Endothelial cell (in vitro differentiated cells): Measurements from ENCODE around the gene MEA1. TPM values are rescaled to one million over a fixed set of nuclear protein-coding genes. Genes with fewer than 3 reads are reported as not detected.

Experiments used
- DNase-seq: peaks from one replicate; pipeline ENCODE4 v3.0.0; 2021; ENCODE audit warnings: low spot score
- H3K27ac Mint-ChIP-seq: one replicate; pipeline ENCODE4 v1.8.0; 2021; ENCODE audit warnings: mixed read lengths, inconsistent platforms; ENCODE audit not compliant: unreplicated experiment
- H3K27me3 Mint-ChIP-seq: one replicate; pipeline ENCODE4 v1.8.0; 2021; ENCODE audit warnings: mild to moderate bottlenecking, moderate library complexity, mixed read lengths, inconsistent platforms; ENCODE audit not compliant: unreplicated experiment
- H3K36me3 Mint-ChIP-seq: one replicate; pipeline ENCODE4 v1.8.0; 2021; ENCODE audit warnings: mild to moderate bottlenecking, low read depth, mixed read lengths, inconsistent platforms; ENCODE audit not compliant: unreplicated experiment
- H3K4me1 Mint-ChIP-seq: one replicate; pipeline ENCODE4 v1.8.0; 2021; ENCODE audit warnings: mild to moderate bottlenecking, mixed read lengths, inconsistent platforms; ENCODE audit not compliant: unreplicated experiment
- H3K4me3 Mint-ChIP-seq: one replicate; pipeline ENCODE4 v1.8.0; 2021; ENCODE audit warnings: mild to moderate bottlenecking, mixed read lengths, inconsistent platforms; ENCODE audit not compliant: unreplicated experiment
- H3K9me3 Mint-ChIP-seq: one replicate; pipeline ENCODE4 v1.8.0; 2021; ENCODE audit warnings: mixed read lengths, inconsistent platforms; ENCODE audit not compliant: unreplicated experiment
- total RNA-seq: library from RNA; stranded (reverse); fragmentation: NEBNext Ultra II Directional; extraction: Animal tissue kit (Norgen Biotek cat#: 25700); gene quantifications from one replicate; pipeline ENCODE4 v1.2.1, GENCODE V29; 2021; ENCODE audit not compliant: unreplicated experiment
- TF ChIP-seq, protein P1 (sequence below): fragments of 200-600 bp; sonication (generic); IDR thresholded peaks from one replicate; pipeline ENCODE4 v1.5.0; 2021; ENCODE audit warnings: antibody characterized with exemption; ENCODE audit not compliant: unreplicated experiment

Gene MEA1
- total RNA-seq, 1 donor from 2014 or later, result 61.0 TPM

DNA sequence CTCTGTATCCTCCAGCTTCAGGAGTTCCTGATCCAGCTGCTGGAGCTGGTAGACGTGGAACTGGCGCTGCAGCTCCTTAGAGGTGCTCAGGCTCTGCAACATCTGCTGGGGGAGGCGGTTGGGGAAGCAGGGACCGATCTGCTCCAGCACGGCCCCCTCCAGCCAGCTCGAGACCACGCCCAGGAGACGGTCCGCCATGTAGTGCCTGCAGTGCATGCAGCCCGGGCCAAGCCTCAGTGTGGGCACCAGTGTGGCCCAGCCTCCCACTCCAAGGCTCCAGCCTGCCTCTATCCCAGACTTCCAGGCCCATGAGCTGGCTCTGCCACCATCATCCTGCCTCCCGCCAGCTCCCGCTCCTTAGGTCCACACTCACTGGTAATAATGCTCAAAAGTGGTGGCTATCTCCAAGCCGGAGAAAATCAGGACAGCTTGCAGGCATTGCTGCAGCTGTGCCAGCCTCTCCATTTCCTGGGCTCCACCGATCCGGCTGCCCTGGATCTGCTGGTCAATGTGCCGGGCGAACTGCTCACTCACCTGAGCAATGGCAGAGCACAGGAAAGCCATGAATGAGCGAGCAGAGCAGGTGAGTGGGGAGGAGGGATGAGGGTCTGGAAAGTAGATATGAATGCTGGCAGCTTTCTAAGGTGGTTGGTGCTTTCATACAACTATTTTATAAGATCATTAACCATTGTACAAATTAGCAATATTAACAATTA, 27.0 kb upstream of the MEA1 start:
- Mint-ChIP-seq H3K4me3 (no peak overlapping the region), H3K9me3 (no peaks in the 10 kb centered on the region), H3K4me1 (no peaks in the 10 kb centered on the region), H3K27ac (no peak overlapping the region), H3K27me3 (peaks cover 5% of the 10 kb centered on the region), H3K36me3 (peaks cover 51% of the 10 kb centered on the region)
- TF ChIP-seq, protein P1, sequence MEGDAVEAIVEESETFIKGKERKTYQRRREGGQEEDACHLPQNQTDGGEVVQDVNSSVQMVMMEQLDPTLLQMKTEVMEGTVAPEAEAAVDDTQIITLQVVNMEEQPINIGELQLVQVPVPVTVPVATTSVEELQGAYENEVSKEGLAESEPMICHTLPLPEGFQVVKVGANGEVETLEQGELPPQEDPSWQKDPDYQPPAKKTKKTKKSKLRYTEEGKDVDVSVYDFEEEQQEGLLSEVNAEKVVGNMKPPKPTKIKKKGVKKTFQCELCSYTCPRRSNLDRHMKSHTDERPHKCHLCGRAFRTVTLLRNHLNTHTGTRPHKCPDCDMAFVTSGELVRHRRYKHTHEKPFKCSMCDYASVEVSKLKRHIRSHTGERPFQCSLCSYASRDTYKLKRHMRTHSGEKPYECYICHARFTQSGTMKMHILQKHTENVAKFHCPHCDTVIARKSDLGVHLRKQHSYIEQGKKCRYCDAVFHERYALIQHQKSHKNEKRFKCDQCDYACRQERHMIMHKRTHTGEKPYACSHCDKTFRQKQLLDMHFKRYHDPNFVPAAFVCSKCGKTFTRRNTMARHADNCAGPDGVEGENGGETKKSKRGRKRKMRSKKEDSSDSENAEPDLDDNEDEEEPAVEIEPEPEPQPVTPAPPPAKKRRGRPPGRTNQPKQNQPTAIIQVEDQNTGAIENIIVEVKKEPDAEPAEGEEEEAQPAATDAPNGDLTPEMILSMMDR, result no peak
- DNase-seq, result no peak

DNA sequence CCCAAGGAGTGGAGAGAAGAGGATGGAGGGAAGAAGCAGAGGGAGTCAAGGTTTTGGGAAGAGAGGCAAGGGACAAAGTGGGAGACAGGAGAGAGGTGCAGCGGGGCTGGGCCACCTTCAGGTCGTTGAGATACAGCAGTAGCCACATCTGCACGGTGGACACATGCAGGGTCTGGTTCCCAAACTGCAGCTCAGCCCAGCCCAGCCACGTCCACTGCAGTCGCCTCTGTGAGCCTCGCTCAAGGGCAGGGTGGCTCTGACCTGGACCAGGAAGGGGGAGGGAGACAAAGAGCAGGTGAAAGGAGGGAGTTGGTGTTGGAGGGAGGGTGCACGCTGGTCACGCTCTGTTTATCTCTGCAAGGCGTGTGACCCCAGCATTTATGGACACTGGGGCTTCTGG, 25.0 kb upstream of the MEA1 start:
- H3K4me1 Mint-ChIP-seq, result no peaks in the 10 kb centered on the region
- peaks cover 38% of the 10 kb centered on the region for H3K36me3 Mint-ChIP-seq
- DNase-seq, result no peak
- no peaks in the 10 kb centered on the region for H3K9me3 Mint-ChIP-seq
- peaks cover 5% of the 10 kb centered on the region for H3K27me3 Mint-ChIP-seq
- TF ChIP-seq, protein P1, result no peak
- H3K27ac Mint-ChIP-seq, result peak overlapping the region; percentile 36
- no peak overlapping the region for H3K4me3 Mint-ChIP-seq

DNA sequence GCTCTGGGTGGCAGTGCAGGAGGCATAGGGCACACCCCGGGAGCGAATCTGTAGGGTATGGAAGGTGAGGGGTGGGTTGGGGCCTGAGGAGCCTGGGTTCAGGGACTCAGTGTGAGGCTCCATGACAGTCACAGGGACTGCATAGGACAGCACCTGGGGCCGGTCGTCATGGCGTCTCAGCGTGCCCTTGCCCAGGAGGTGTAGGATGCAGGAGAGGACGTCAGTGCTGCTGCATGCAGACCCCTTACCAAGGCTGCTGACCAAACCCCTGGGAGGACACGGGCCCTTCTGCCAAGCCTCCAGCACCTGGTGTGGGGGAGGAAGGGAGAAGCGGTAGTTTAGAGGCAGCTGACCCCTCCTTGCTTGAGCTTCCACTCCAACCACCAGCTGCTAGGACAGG, 24.0 kb upstream of the MEA1 start:
- no peaks in the 10 kb centered on the region for H3K4me1 Mint-ChIP-seq
- TF ChIP-seq, protein P1, result no peak
- no peak for DNase-seq
- H3K4me3 Mint-ChIP-seq, result peak overlapping the region; percentile 47
- no peak overlapping the region for H3K27ac Mint-ChIP-seq
- H3K27me3 Mint-ChIP-seq, result peaks cover 4% of the 10 kb centered on the region
- no peaks in the 10 kb centered on the region for H3K9me3 Mint-ChIP-seq
- peaks cover 39% of the 10 kb centered on the region for H3K36me3 Mint-ChIP-seq

DNA sequence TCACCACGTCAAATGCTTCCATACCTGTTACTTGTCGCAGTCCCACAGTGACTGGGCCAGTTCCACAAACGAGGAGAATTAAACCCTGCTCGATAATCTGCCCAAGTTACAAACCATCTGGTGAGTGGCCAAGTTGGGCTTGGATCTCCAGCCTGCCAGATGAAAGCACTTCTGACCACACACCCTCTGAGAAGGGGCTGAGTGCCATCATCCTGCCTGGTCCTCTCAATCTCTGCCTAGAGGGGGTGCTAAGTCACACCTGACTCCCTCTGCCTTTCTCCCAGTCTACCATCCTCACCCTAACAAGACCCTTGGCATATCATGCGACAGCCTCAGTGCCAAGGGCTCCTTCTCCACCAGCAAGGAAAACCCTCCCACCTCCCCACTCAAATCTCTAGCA, 23.5 kb upstream of the MEA1 start:
- H3K36me3 Mint-ChIP-seq, result peaks cover 35% of the 10 kb centered on the region

DNA sequence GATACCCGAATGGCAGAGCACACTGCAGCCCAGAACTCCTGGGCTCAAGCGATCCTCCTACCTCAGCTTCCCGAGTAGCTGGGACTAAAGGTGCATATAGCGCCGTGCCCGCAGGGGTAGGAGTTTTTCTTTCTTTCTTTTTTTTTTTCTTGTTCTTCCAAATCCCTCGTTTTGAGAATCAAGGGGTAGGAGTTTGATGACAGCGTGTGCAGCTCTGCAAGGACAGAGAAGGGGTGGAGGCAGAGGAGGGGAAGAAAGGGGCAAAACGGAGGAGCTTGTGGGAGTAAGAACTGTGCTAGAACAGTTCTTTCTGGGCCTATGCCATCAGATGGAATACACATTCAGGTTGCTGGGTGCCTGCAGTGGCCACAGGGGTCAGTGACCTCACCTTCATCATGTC, 23.0 kb upstream of the MEA1 start:
- Mint-ChIP-seq H3K9me3 (no peaks in the 10 kb centered on the region), H3K4me1 (no peaks in the 10 kb centered on the region), H3K36me3 (peaks cover 35% of the 10 kb centered on the region), H3K4me3 (no peak overlapping the region), H3K27me3 (no peaks in the 10 kb centered on the region), H3K27ac (no peak overlapping the region)
- DNase-seq, result no peak
- TF ChIP-seq, protein P1, result no peak

More for the DNA sequence above, 23.5 kb upstream of the MEA1 start:
- DNase-seq, result no peak
- peaks cover 1% of the 10 kb centered on the region for H3K27me3 Mint-ChIP-seq
- H3K27ac Mint-ChIP-seq, result peak overlapping the region; percentile 31
- TF ChIP-seq, protein P1, result no peak
- H3K4me3 Mint-ChIP-seq, result peak overlapping the region; percentile 47
- H3K4me1 Mint-ChIP-seq, result no peaks in the 10 kb centered on the region
- H3K9me3 Mint-ChIP-seq, result no peaks in the 10 kb centered on the region
